ENCODE measurements around the gene FLG2. TPM values are rescaled to one million over a fixed set of nuclear protein-coding genes. Genes with fewer than 3 reads are reported as not detected.

Gene FLG2
- total RNA-seq, 1 donor from 2014 or later, result not detected

DNA sequence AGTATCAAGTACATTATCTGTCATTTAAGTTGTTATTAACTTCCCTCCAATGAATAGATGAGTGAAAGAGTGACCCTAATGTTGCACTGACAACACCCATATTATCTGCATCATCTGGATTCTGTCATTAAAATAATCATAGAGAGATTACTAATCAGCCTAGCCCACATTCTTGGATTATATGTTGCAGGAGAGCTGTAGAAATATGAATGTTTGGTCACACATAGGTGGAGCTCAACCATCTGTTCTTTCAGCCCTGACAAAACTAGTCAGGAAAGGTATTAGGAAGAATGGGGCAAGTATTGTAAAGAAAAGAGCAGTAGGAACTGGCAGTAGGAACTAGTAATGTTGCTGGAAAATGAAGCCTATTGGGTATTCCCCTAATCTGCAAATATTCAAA, 15.4 kb downstream of the FLG2 start:
- intact Hi-C loops (cut with DNase I), result no loop called here
- DNase-seq (no peak), ATAC-seq (no peak)
- no peaks in the 10 kb centered on the region for H3K27me3 ChIP-seq (ENCODE audit: low read depth)
- no peak overlapping the region for H3K4me3 ChIP-seq
- H3K36me3 ChIP-seq, result no peaks in the 10 kb centered on the region
- no peaks in the 10 kb centered on the region for H3K4me1 ChIP-seq
- no peak overlapping the region for H3K27ac ChIP-seq
- TF ChIP-seq, protein P1, sequence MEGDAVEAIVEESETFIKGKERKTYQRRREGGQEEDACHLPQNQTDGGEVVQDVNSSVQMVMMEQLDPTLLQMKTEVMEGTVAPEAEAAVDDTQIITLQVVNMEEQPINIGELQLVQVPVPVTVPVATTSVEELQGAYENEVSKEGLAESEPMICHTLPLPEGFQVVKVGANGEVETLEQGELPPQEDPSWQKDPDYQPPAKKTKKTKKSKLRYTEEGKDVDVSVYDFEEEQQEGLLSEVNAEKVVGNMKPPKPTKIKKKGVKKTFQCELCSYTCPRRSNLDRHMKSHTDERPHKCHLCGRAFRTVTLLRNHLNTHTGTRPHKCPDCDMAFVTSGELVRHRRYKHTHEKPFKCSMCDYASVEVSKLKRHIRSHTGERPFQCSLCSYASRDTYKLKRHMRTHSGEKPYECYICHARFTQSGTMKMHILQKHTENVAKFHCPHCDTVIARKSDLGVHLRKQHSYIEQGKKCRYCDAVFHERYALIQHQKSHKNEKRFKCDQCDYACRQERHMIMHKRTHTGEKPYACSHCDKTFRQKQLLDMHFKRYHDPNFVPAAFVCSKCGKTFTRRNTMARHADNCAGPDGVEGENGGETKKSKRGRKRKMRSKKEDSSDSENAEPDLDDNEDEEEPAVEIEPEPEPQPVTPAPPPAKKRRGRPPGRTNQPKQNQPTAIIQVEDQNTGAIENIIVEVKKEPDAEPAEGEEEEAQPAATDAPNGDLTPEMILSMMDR (IDR thresholded peaks at IDR 0.05), result no peak
- H3K9me3 ChIP-seq, result no peaks in the 10 kb centered on the region

DNA sequence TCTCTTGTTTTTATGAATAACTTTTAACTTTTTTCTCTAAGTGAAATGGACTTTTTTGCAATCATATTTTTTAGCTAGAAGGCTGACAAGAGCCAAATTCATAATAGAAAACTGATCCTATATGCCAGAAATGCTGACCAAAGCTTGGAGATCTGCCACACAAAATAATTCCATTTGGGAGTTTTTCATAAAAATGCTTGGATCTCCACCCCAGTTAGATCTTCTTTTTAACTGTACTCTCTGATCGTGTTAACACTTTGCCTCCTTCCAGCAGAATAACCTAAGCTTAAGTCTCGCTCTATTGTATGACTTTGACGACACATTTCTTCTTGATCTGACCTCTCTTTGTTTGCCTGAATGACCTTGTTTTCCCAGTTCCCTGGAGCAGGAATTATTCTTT, 16.8 kb downstream of the FLG2 start:
- Histone ChIP-seq H3K27ac (no peak overlapping the region), H3K4me3 (no peak overlapping the region), H3K4me1 (no peaks in the 10 kb centered on the region), H3K27me3 (ENCODE audit: low read depth) (no peaks in the 10 kb centered on the region), H3K36me3 (no peaks in the 10 kb centered on the region), H3K9me3 (no peaks in the 10 kb centered on the region)
- ATAC-seq (no peak), DNase-seq (no peak)
- TF ChIP-seq, protein P1 (IDR thresholded peaks at IDR 0.05), result no peak
- intact Hi-C loops (cut with DNase I), result no loop called here

DNA sequence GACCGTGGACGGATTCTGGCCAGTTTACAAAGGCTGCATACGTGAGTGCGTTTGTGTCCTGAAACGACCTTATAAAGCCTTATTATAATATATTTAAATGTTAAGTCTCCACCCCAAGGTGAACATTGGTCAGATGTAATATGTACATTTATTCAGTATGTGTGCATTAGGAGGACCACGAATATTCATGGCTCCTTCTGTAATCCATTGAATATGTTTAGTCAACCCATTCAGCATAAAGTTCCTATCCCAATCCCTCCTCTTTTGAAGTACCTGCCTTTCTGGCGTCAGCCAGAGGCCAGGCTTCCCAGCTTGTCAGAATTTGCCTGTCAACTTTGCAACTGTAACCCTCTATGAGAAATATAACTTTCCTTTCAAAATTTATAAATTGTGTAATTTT, 24.4 kb downstream of the FLG2 start:
- DNase-seq (no peak), ATAC-seq (no peak)
- intact Hi-C loops (cut with DNase I), result no loop called here
- Histone ChIP-seq H3K4me1 (no peaks in the 10 kb centered on the region), H3K4me3 (no peak overlapping the region), H3K36me3 (no peaks in the 10 kb centered on the region), H3K9me3 (no peaks in the 10 kb centered on the region), H3K27me3 (ENCODE audit: low read depth) (no peaks in the 10 kb centered on the region), H3K27ac (no peak overlapping the region)
- TF ChIP-seq, protein P1 (IDR thresholded peaks at IDR 0.05), result no peak

DNA sequence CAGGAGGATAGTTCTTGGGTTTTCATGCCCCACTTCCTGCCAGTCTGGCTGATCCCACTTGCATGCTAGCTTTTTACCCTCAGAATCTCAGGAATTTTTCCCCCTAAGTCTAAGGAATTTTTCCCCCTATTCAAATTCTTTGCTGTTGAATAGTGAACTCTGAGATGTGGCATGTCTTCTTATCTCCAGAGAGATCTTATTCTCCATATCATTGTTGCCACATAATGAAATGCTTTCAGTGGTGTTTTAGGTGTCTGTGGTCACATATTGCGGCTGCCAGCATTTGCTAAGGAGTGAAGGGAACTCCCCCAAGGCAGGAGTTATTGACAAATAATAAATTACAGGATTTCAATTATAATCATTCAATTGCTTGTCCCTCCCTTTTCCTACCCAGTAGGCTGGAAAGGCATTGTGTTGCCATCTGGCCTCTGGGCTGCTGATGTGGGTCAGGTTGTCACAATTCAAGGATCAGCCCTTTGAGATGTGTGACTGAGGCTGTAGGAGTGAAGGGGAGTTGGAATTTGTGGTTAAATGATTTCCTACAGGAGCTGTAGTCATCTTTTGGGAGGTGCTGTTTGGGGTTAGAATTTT, 30.9 kb downstream of the FLG2 start:
- Histone ChIP-seq H3K36me3 (no peaks in the 10 kb centered on the region), H3K27me3 (ENCODE audit: low read depth) (no peaks in the 10 kb centered on the region), H3K27ac (no peak overlapping the region), H3K4me1 (no peaks in the 10 kb centered on the region), H3K9me3 (no peaks in the 10 kb centered on the region), H3K4me3 (no peak overlapping the region)
- intact Hi-C loops (cut with DNase I), result no loop called here
- TF ChIP-seq, protein P1 (IDR thresholded peaks at IDR 0.05), result no peak
- ATAC-seq (no peak), DNase-seq (no peak)

DNA sequence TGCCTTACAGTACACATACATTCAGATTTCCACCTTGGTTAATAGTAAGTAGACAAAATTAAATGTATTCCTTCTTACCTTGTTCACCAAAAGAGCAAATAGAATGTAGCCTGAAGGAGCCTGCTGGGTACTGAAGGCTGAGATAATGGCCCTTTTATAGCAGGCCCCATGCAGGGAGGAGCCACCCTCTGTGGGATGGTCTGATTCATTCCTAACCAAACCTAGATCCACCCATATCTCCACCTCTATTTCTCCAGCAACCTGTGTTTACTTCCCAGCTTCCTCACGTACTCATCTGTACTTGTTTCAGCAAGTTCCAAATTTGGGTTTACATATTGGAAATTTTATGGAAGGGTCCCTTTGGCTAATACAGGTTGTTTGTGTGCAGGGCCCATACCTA, 34.7 kb downstream of the FLG2 start, which contains the start of gene FLG:
TSS of gene FLG (minus strand) at position 129 of the 400 bp plus-strand sequence. CDS start 9,783 bp downstream, outside the sequence.
- H3K4me1 ChIP-seq, result no peaks in the 10 kb centered on the region

More for the DNA sequence above, 34.7 kb downstream of the FLG2 start, which contains the start of gene FLG:
- Histone ChIP-seq H3K27me3 (ENCODE audit: low read depth) (no peaks in the 10 kb centered on the region), H3K4me3 (no peak within 1 kb of the TSS), H3K36me3 (no peaks in the 10 kb centered on the region), H3K9me3 (no peaks in the 10 kb centered on the region), H3K27ac (no peak within 1 kb of the TSS)
- no peak for ATAC-seq
- no peak for DNase-seq
- intact Hi-C loops (cut with DNase I), result no loop called here
- TF ChIP-seq, protein P1 (IDR thresholded peaks at IDR 0.05), result no peak

Data from lower lobe of right lung (tissue), 2 donors.